GM21381 (cell line): ENCODE results near the gene PI4K2A.

Experiments used
- ATAC-seq: cut with Tn5 transposase; IDR thresholded peaks from one replicate; pipeline ENCODE4 v1.9.1; 2021; ENCODE audit warnings: mild to moderate bottlenecking, moderate library complexity; ENCODE audit not compliant: unreplicated experiment

Gene PI4K2A

DNA sequence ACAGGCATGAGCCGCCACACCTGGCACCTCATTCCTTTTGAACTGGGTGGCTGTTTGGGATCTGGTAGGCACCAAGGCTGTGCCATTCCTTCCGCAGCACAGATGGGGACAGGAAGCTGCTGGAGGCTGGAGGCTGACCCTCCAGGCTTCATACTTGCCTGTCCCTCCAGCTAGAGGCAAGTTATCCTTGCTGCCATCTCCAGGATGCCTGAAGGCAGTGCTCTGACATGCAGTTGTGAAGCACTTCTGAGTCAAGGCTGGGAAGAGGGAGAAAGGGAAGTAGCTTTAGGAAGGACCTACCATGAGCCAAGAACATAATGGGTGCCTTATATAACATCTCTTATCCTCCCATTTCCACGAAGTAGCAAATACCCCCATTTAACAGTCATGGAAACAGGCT, 82.5 kb downstream of the PI4K2A start:
- no peak for ATAC-seq

DNA sequence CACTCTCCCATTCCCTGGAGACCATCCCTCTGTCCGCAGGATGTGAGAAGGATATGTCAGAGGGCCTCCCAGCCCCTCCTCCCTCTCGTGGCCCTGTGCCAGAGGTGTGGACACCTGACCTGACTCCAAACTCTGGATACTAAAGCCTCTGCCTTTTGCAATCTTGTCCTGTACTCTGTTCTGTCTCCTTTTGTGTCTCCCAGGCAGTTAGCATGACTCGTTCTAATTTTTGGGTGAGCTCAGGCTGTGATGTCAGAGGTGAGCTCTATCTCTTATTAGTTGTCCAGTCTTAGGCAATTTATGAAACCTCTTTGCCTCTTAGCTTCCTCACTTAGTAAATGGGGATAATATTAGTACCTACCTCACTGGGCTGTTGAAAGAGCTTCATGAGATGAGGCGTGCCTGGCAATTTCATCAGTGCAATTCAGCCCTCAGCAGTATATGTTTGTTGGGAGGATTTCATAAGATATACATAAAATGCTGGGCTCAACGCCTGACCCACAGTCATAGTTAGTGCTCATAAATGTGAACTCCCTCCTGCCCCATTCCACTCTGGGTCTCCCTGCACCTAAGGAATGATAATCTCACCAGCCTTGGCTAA, 84.0 kb downstream of the PI4K2A start:
- ATAC-seq = no peak
